H1 (cell line): ENCODE measurements around the gene ISCA2. TPM values are rescaled to one million over a fixed set of nuclear protein-coding genes. Genes with fewer than 3 reads are reported as not detected.

Source experiments
- CTCF ChIA-PET: fragments of 300-600 bp; sonication (Branson Sonifier 250); formaldehyde crosslinking; loops from one replicate; lab custom pipeline; 2021; ENCODE audit not compliant: partially characterized antibody; lab: Charles Lee
- POLR2A ChIA-PET: fragments of 300-600 bp; sonication (Branson Sonifier 250); formaldehyde crosslinking; loops from one replicate; lab custom pipeline; 2021; ENCODE audit warnings: inconsistent platforms; ENCODE audit not compliant: partially characterized antibody; lab: Charles Lee
- DNase-seq, 2 experiments: peaks; one replicate each; pipeline versions ENCODE4 v3.0.0 to v3.0.0-alpha.2; 2010 to 2022; ENCODE audit warnings: low spot score in 2 of 2, low read depth in 1 of 2, mixed read lengths in 1 of 2
- FAIRE-seq: peaks from 2 replicates; lab custom pipeline; 2011; peaks lifted over from hg19 to GRCh38; lab: Jason Lieb, UNC
- H2AFZ ChIP-seq: 2 replicates; pipeline ENCODE4 v1.8.1; 2012; ENCODE audit warnings: low read length, inconsistent platforms
- H2AK5ac ChIP-seq: 2 replicates; pipeline ENCODE4 v1.6.1; 2013; ENCODE audit warnings: low read depth, low read length
- H2BK120ac ChIP-seq: replicated peaks from 2 replicates; pipeline ENCODE3; 2013; ENCODE audit warnings: low read depth, low read length, inconsistent platforms
- H2BK12ac ChIP-seq: 2 replicates; pipeline ENCODE4 v1.6.1; 2013; ENCODE audit warnings: low read depth, low read length
- H2BK15ac ChIP-seq: 2 replicates; pipeline ENCODE4 v1.6.1; 2013; ENCODE audit warnings: low read length
- H2BK20ac ChIP-seq: 2 replicates; pipeline ENCODE4 v1.6.1; 2013; ENCODE audit warnings: low read length
- H2BK5ac ChIP-seq: 2 replicates; pipeline ENCODE4 v1.6.1; 2013; ENCODE audit warnings: low read depth, low read length
- H3K14ac ChIP-seq: 2 replicates; pipeline ENCODE4 v1.6.1; 2013; ENCODE audit warnings: inconsistent platforms; ENCODE audit not compliant: insufficient read length
- H3K18ac ChIP-seq: 2 replicates; pipeline ENCODE4 v1.6.1; 2013; ENCODE audit warnings: low read length; ENCODE audit errors: extremely low read depth
- H3K23ac ChIP-seq: 2 replicates; pipeline ENCODE4 v1.6.1; 2013; ENCODE audit warnings: inconsistent platforms; ENCODE audit not compliant: insufficient read length
- H3K23me2 ChIP-seq: 2 replicates; pipeline ENCODE4 v1.6.1; 2013; ENCODE audit warnings: low read depth, low read length
- H3K27ac ChIP-seq: 2 replicates; pipeline ENCODE4 v1.6.1; 2011; ENCODE audit warnings: low read depth, low read length, inconsistent platforms
- H3K27me3 ChIP-seq, 4 experiments: replicated peaks in 1 of 4; 1 replicate in 1 of 4; 2 replicates in 3 of 4; pipeline versions ENCODE4 v1.6.1 to v1.8.1; 2011 to 2013; ENCODE audit warnings: low read length in 3 of 4, mild to moderate bottlenecking in 3 of 4, inconsistent platforms in 2 of 4, mixed read lengths in 2 of 4, moderate library complexity in 1 of 4; ENCODE audit not compliant: control insufficient read depth in 3 of 4, insufficient read depth in 3 of 4; ENCODE audit errors: extremely low read depth in 1 of 4
- H3K36me3 ChIP-seq, 4 experiments: 2 replicates each; pipeline versions ENCODE4 v1.6.1 to v1.8.1; 2011 to 2013; ENCODE audit warnings: mild to moderate bottlenecking in 4 of 4, low read length in 3 of 4, moderate library complexity in 2 of 4, control low read depth in 1 of 4, inconsistent platforms in 1 of 4; ENCODE audit not compliant: insufficient read depth in 4 of 4, control insufficient read depth in 2 of 4
- H3K4ac ChIP-seq: replicated peaks from 2 replicates; pipeline ENCODE3; 2013; ENCODE audit warnings: low read length, low read depth, mixed read lengths, inconsistent platforms; ENCODE audit not compliant: insufficient read length
- H3K4me1 ChIP-seq, 4 experiments: replicated peaks in 1 of 4; 1 replicate in 1 of 4; 2 replicates in 3 of 4; pipeline versions ENCODE4 v1.6.1 to v1.8.1; 2011 to 2013; ENCODE audit warnings: low read length in 3 of 4, inconsistent platforms in 2 of 4, mixed read lengths in 1 of 4; ENCODE audit not compliant: insufficient read depth in 4 of 4, control insufficient read depth in 3 of 4
- H3K4me2 ChIP-seq, 2 experiments: 2 replicates each; pipeline versions ENCODE4 v1.6.1 to v1.8.1; 2011 to 2013; ENCODE audit warnings: low read depth in 2 of 2, low read length in 2 of 2, control low read depth in 1 of 2, inconsistent platforms in 1 of 2, mild to moderate bottlenecking in 1 of 2; ENCODE audit not compliant: insufficient read depth in 1 of 2
- H3K4me3 ChIP-seq, 4 experiments: fragments of 200-600, 300-600 bp in 1 of 4; sonication (generic), shearing (Covaris generic), sonication (Bioruptor Twin) in 1 of 4; 2 replicates each; pipeline versions ENCODE4 v1.5.1 to v1.8.1; 2011 to 2016; ENCODE audit warnings: low read length in 4 of 4, low read depth in 3 of 4, control low read depth in 2 of 4, inconsistent platforms in 2 of 4, mild to moderate bottlenecking in 2 of 4, mixed read lengths in 1 of 4, moderate library complexity in 1 of 4; ENCODE audit not compliant: insufficient read depth in 2 of 4; ENCODE audit errors: extremely low read depth in 1 of 4
- H3K56ac ChIP-seq: replicated peaks from 2 replicates; pipeline ENCODE3; 2013; ENCODE audit warnings: low read depth, mild to moderate bottlenecking, mixed read lengths, low read length, inconsistent platforms; ENCODE audit not compliant: insufficient read length
- H3K79me1 ChIP-seq: 2 replicates; pipeline ENCODE4 v1.6.1; 2013; ENCODE audit warnings: low read depth, low read length, control low read depth
- H3K79me2 ChIP-seq, 2 experiments: 2 replicates each; pipeline versions ENCODE4 v1.6.1 to v1.8.1; 2012 to 2013; ENCODE audit warnings: low read length in 2 of 2, mild to moderate bottlenecking in 2 of 2, inconsistent platforms in 1 of 2; ENCODE audit not compliant: insufficient read depth in 2 of 2, control insufficient read depth in 1 of 2
- H3K9ac ChIP-seq, 4 experiments: replicated peaks in 1 of 4; 1 replicate in 1 of 4; 2 replicates in 3 of 4; pipeline versions ENCODE4 v1.6.1 to v1.8.1; 2011 to 2013; ENCODE audit warnings: low read depth in 3 of 4, low read length in 3 of 4, control low read depth in 2 of 4, mild to moderate bottlenecking in 2 of 4, moderate library complexity in 2 of 4, inconsistent platforms in 1 of 4; ENCODE audit errors: extremely low read depth in 1 of 4
- H3K9me3 ChIP-seq, 2 experiments: 2 replicates each; pipeline versions ENCODE4 v1.6.1 to v1.8.1; 2012 to 2013; ENCODE audit warnings: mild to moderate bottlenecking in 2 of 2, moderate library complexity in 2 of 2, control low read depth in 1 of 2, inconsistent platforms in 1 of 2, low read depth in 1 of 2, low read length in 1 of 2, mixed read lengths in 1 of 2; ENCODE audit not compliant: insufficient read depth in 2 of 2
- H4K20me1 ChIP-seq, 2 experiments: replicated peaks in 1 of 2; 2 replicates each; pipeline versions ENCODE3 to v1.8.1; 2011 to 2013; ENCODE audit warnings: inconsistent platforms in 2 of 2, low read length in 2 of 2, mild to moderate bottlenecking in 1 of 2; ENCODE audit not compliant: insufficient read depth in 2 of 2, control insufficient read depth in 1 of 2
- H4K5ac ChIP-seq: 2 replicates; pipeline ENCODE4 v1.6.1; 2013; ENCODE audit warnings: low read length, low read depth, mixed read lengths, inconsistent platforms; ENCODE audit not compliant: insufficient read length
- H4K8ac ChIP-seq: 2 replicates; pipeline ENCODE4 v1.8.0; 2013; ENCODE audit warnings: mild to moderate bottlenecking, moderate library complexity, low read length, inconsistent platforms; ENCODE audit not compliant: insufficient read depth; ENCODE audit errors: extremely low read depth
- H4K91ac ChIP-seq: replicated peaks from 2 replicates; pipeline ENCODE3; 2013; ENCODE audit warnings: low read length, mixed read lengths, inconsistent platforms; ENCODE audit not compliant: insufficient read length
- KDM4A ChIP-seq: IDR thresholded peaks from one replicate; pipeline ENCODE4 v1.7.1; 2012; ENCODE audit warnings: low read depth, mild to moderate bottlenecking, moderate library complexity, low read length, inconsistent platforms; ENCODE audit not compliant: severe bottlenecking
- MAFK ChIP-seq: IDR thresholded peaks from 2 replicates; pipeline ENCODE4 v1.6.1; 2012; ENCODE audit warnings: low read depth, mild to moderate bottlenecking, improper control_type of control experiment, low read length
- NRF1 ChIP-seq: IDR thresholded peaks from 2 replicates; pipeline ENCODE4 v1.6.1; 2011; ENCODE audit warnings: mild to moderate bottlenecking, low read depth, low read length, improper control_type of control experiment
- POU5F1 ChIP-seq: IDR thresholded peaks from 2 replicates; pipeline ENCODE4 v1.6.1; 2011; ENCODE audit warnings: low read depth, mild to moderate bottlenecking, low read length, moderate library complexity
- RXRA ChIP-seq: IDR thresholded peaks from 2 replicates; pipeline ENCODE4 v1.6.1; 2011; ENCODE audit warnings: low read depth, mild to moderate bottlenecking, low read length, moderate library complexity; ENCODE audit not compliant: insufficient read depth
- SIN3A ChIP-seq, 2 experiments: IDR thresholded peaks in 1 of 2; conservative IDR thresholded peaks in 1 of 2; 2 replicates each; pipeline ENCODE4 v1.6.1; 2011 to 2012; ENCODE audit warnings: low read length in 2 of 2, improper control_type of control experiment in 1 of 2, low read depth in 1 of 2, mild to moderate bottlenecking in 1 of 2
- SIRT6 ChIP-seq: IDR thresholded peaks from one replicate; pipeline ENCODE4 v1.7.1; 2012; ENCODE audit warnings: low read length, inconsistent platforms
- SP1 ChIP-seq: IDR thresholded peaks from 2 replicates; pipeline ENCODE4 v1.6.1; 2011; ENCODE audit warnings: low read depth, low read length
- SUZ12 ChIP-seq: fragments of 200-600 bp; sonication (generic); IDR thresholded peaks from 2 replicates; pipeline ENCODE4 v1.6.1; 2012; ENCODE audit warnings: mild to moderate bottlenecking, inconsistent platforms, low read length, moderate library complexity, mixed read lengths
- YY1 ChIP-seq: IDR thresholded peaks from 2 replicates; pipeline ENCODE4 v1.6.1; 2011; ENCODE audit warnings: low read depth, mild to moderate bottlenecking, low read length
- WGBS, 2 experiments: shearing (Covaris generic) in 1 of 2; methylation state at CpG; one replicate each; pipeline versions ENCODE4 v1.1.6 to v1.1.7; 2013 to 2015; ENCODE audit warnings: low lambda C conversion rate in 2 of 2, mixed read lengths in 2 of 2, inconsistent platforms in 1 of 2, low coverage in 1 of 2, missing lambda C conversion rate in 1 of 2; ENCODE audit not compliant: insufficient replicate concordance in 2 of 2, insufficient coverage in 1 of 2, insufficient read length in 1 of 2; ENCODE audit errors: extremely low coverage in 1 of 2, missing lambda C conversion rate in 1 of 2; 5-methylcytosine and 5-hydroxymethylcytosine counted together
- polyA plus RNA-seq, 7 experiments: library from polyadenylated mRNA; depleted of rRNA in 3 of 7; stranded (reverse) in 5 of 7; unstranded in 2 of 7; fragments of >200 nt in 5 of 7; fragments of 200-250 nt in 2 of 7; gene quantifications; 1 replicate in 5 of 7; 2 replicates in 1 of 7; 4 replicates in 1 of 7; pipeline versions ENCODE4 v1.2.1 to v1.2.3, GENCODE V29; 2011 to 2013; ENCODE audit warnings: missing spikeins in 2 of 7, mixed read lengths in 2 of 7
- total RNA-seq: library from RNA; stranded (reverse); fragmentation: NEBNext Ultra II Directional; extraction: Animal tissue kit (Norgen Biotek cat#: 25700); gene quantifications from 2 replicates; pipeline ENCODE4 v1.2.1, GENCODE V29; 2021
- TF ChIP-seq, protein P1 (sequence below): IDR thresholded peaks from 2 replicates; pipeline ENCODE4 v1.6.1; 2012; ENCODE audit warnings: inconsistent platforms

The ISCA2 gene
- total and polyA plus RNA-seq, 2 of the 8 experiments (the other 6 are each of a cell fraction or from before 2014, with no cell fraction given): 43.5 to 78.6 TPM

DNA sequence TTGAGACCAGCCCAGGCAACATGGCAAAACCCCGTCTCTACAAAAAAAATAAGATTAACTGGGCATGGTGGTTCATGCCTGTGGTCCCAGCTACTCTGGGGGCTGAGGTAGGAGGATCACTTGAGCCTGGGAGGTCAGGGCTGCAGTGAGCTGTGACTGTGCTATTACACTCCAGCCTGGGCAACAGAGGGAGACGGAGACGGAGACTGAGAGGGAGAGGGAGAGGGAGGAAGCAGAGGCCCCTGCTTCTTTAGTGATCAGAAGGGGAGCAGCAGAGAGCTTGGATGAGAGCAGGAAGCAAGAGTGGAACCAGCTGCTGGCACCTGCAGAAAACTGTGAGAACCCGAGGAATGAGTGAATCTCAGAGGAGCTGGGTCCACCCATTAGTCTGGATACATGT is 45.9 kb downstream of the ISCA2 start:
- H3K27me3 ChIP-seq: no peaks in the 10 kb centered on the region
- H2AK5ac ChIP-seq: no peak overlapping the region
- CTCF ChIA-PET: interaction anchor here (0.7 to 2.3 kb wide), 9 partner anchors 8 to 70 kb away, joined by 3 to 8 read pairs (median 5); no protein-coding TSS in a partner anchor
- no peak overlapping the region for H3K23ac ChIP-seq
- POLR2A ChIA-PET: no interaction called here
- no peak overlapping the region for H4K8ac ChIP-seq
- TF ChIP-seq MAFK (no peak), SIN3A (conservative IDR thresholded peaks at IDR 0.05 in 1 of 2, IDR thresholded peaks at IDR 0.05 in 1 of 2; ENCODE audit: low read depth in 1 of 2, low read length in 2 of 2) (no peak), SUZ12 (no peak), NRF1 (no peak), SIRT6 (no peak), KDM4A (no peak), SP1 (no peak), YY1 (no peak), RXRA (no peak), POU5F1 (no peak)
- TF ChIP-seq, protein P1, sequence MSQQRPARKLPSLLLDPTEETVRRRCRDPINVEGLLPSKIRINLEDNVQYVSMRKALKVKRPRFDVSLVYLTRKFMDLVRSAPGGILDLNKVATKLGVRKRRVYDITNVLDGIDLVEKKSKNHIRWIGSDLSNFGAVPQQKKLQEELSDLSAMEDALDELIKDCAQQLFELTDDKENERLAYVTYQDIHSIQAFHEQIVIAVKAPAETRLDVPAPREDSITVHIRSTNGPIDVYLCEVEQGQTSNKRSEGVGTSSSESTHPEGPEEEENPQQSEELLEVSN: no peak
- FAIRE-seq (no peak), DNase-seq (no peak)
- H3K27ac ChIP-seq: no peak overlapping the region
- no peaks in the 10 kb centered on the region for H3K23me2 ChIP-seq
- no peak overlapping the region for H4K91ac ChIP-seq
- 85% methylated on average over 3 of the region's 4 CpGs; no CpG with 5 or more reads in 1 of the 2 experiments for whole genome bisulfite sequencing, 2 experiments
- no peak overlapping the region for H2BK20ac ChIP-seq
- no peak overlapping the region for H4K5ac ChIP-seq
- H2BK15ac ChIP-seq: no peak overlapping the region
- no peak overlapping the region for H3K18ac ChIP-seq
- H3K9ac ChIP-seq: no peak overlapping the region
- no peaks in the 10 kb centered on the region; a peak in 1 of 7 replicates for H3K4me1 ChIP-seq
- H3K9me3 ChIP-seq: no peaks in the 10 kb centered on the region
- H2BK120ac ChIP-seq: no peak overlapping the region
- H2BK5ac ChIP-seq: no peak overlapping the region
- no peak overlapping the region for H3K4me3 ChIP-seq
- H3K79me1 ChIP-seq: no peaks in the 10 kb centered on the region
- no peaks in the 10 kb centered on the region for H3K79me2 ChIP-seq
- no peak overlapping the region for H3K4ac ChIP-seq
- no peak overlapping the region for H2BK12ac ChIP-seq
- H3K4me2 ChIP-seq: no peak overlapping the region
- no peak overlapping the region for H3K14ac ChIP-seq
- H4K20me1 ChIP-seq: no peaks in the 10 kb centered on the region
- H2AFZ ChIP-seq: no peak overlapping the region
- no peak overlapping the region for H3K56ac ChIP-seq
- H3K36me3 ChIP-seq: no peaks in the 10 kb centered on the region
